NT2/D1 (cell line): Measurements from ENCODE around the gene TMCO5A.

Experiments used
- DNase-seq: peaks from one replicate; pipeline ENCODE4 v3.0.0-alpha.2; 2011; ENCODE audit warnings: low read depth, low spot score
- H3K27me3 ChIP-seq: 2 replicates; pipeline ENCODE4 v1.6.0; 2011; ENCODE audit warnings: mild to moderate bottlenecking; ENCODE audit not compliant: insufficient read length, insufficient read depth
- H3K36me3 ChIP-seq: 2 replicates; pipeline ENCODE4 v1.6.1; 2011; ENCODE audit warnings: mild to moderate bottlenecking, low read length, mixed read lengths; ENCODE audit not compliant: insufficient read depth, insufficient read length
- H3K4me1 ChIP-seq: 2 replicates; pipeline ENCODE4 v1.5.1; 2011; ENCODE audit not compliant: insufficient read depth, insufficient read length
- H3K4me3 ChIP-seq: 2 replicates; pipeline ENCODE4 v1.5.1; 2011; ENCODE audit warnings: low read depth; ENCODE audit not compliant: insufficient read length
- H3K9ac ChIP-seq: 2 replicates; pipeline ENCODE4 v1.6.0; 2011; ENCODE audit warnings: low read depth; ENCODE audit not compliant: insufficient read length
- H3K9me3 ChIP-seq: 2 replicates; pipeline ENCODE4 v1.5.1; 2011; ENCODE audit warnings: mild to moderate bottlenecking, low read length; ENCODE audit not compliant: insufficient read depth
- SUZ12 ChIP-seq: IDR thresholded peaks from 2 replicates; pipeline ENCODE4 v1.6.1; 2011; ENCODE audit not compliant: insufficient read length, insufficient read depth; ENCODE audit errors: extremely low read depth
- YY1 ChIP-seq: IDR thresholded peaks from 2 replicates; pipeline ENCODE4 v1.6.1; 2011; ENCODE audit not compliant: insufficient read length, insufficient read depth
- ZNF274 ChIP-seq: IDR thresholded peaks from 2 replicates; pipeline ENCODE4 v1.6.1; 2011; ENCODE audit warnings: mild to moderate bottlenecking, low read depth, low read length

The TMCO5A gene

DNA sequence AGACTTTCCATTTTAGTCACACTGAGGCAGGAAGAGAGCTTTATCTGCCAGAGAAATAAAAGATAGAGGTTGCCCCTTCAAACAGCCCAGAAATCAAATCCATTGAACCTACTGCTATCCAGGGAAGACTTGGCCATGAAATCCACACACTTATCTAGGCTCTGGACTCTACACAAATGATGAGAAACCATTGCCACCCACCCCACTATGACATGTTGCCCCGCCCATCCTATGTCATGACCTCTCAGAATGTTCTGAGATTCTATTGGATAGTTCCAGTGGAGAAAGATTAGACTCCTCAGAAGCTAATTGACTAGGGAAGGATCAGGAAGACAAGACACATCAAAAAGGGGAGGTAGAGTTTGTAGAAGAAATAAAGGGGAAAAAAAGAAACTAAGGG is at the start of gene TMCO5A:
Gene TMCO5A (plus strand): TSS at position 301 of the 400 bp plus-strand sequence. CDS start 1,684 bp downstream, outside the sequence.
- DNase-seq, result no peak
- no peak for TF ChIP-seq YY1
- no peak for TF ChIP-seq SUZ12
- no peak for TF ChIP-seq ZNF274
- no peak within 1 kb of the TSS for H3K4me3 ChIP-seq
- no peak within 1 kb of the TSS for H3K9ac ChIP-seq
- no peaks in the 10 kb centered on the region for H3K36me3 ChIP-seq
- no peaks in the 10 kb centered on the region for H3K4me1 ChIP-seq
- no peaks in the 10 kb centered on the region for H3K27me3 ChIP-seq
- H3K9me3 ChIP-seq, result no peaks in the 10 kb centered on the region

DNA sequence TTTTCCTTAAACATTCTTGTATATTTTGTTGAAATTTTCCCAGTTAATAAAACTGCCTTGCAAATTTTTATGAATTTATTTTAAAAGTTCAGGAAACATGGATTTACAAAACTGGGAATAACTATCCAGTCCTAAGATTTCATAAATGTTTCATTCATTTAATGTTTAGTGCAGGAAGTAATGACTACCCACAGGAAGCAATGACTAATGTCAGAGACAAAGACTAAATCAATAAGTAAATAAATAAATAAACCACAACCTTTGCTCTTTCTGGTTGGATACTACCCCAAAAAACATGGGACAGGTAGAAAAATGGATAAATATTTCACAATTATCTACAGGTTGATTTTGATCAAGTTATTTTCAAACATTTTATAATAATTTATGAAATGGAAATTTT is 48.8 kb upstream of the TMCO5A start:
- Histone ChIP-seq H3K4me1 (no peaks in the 10 kb centered on the region), H3K9me3 (no peaks in the 10 kb centered on the region), H3K27me3 (no peaks in the 10 kb centered on the region), H3K36me3 (no peaks in the 10 kb centered on the region), H3K4me3 (no peak overlapping the region), H3K9ac (no peak overlapping the region)
- no peak for DNase-seq
- no peak for TF ChIP-seq SUZ12
- no peak for TF ChIP-seq YY1
- no peak for TF ChIP-seq ZNF274

DNA sequence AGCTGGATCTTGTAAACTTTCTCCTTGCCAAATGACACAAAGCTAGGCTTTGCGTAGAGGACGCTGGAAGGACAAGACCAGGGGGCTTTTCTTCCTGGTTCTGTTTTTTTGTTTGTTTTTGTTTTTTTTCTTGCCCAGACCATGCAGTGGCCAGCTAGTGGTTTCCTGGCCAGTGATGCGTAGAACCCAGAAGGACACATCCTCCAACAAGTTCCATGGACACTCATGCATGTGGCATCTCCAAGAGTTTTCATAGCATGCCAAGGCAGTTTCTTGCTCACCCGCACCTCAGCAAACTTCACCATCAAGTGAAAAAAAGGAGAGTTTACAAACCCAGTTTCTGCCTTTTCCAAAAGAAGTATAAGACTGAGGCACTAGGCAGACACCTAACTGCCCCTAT is 46.1 kb upstream of the TMCO5A start:
- Histone ChIP-seq H3K4me3 (no peak overlapping the region), H3K9ac (no peak overlapping the region), H3K36me3 (no peaks in the 10 kb centered on the region), H3K27me3 (no peaks in the 10 kb centered on the region), H3K4me1 (no peaks in the 10 kb centered on the region), H3K9me3 (no peaks in the 10 kb centered on the region)
- DNase-seq, result no peak
- TF ChIP-seq YY1, result no peak
- TF ChIP-seq ZNF274, result no peak
- TF ChIP-seq SUZ12, result no peak

DNA sequence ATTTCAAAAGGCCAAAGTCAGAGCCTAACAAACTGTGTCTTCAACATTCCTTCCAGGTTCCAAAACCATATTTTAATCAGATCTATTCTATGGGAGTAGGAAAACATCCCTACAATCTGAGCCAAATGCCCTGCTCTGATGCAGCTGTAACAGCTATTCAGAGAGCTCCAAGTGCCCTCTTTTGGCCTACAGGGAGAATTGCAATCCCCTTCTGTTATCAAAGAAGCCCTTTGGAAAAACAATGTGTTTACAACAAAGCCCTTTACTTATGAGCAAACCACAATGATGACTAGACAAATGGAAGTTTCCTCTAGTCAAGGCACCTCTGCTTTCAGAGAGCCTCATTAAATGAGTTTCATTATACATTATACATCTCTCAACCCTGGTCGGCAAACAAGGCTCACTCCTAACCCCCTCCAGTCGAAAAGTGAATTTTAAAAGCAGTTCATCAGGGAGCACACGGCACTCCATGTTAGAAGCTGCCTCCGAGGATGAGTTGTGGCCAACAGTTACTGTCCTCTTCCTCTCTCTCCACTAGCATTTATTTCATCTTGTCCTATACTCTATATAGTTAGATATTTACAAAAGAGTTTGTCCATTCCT is 42.6 kb upstream of the TMCO5A start:
- Histone ChIP-seq H3K9me3 (no peaks in the 10 kb centered on the region), H3K4me1 (no peaks in the 10 kb centered on the region), H3K36me3 (no peaks in the 10 kb centered on the region), H3K4me3 (no peak overlapping the region), H3K27me3 (no peaks in the 10 kb centered on the region), H3K9ac (no peak overlapping the region)
- TF ChIP-seq ZNF274 (no peak), SUZ12 (no peak), YY1 (no peak)
- peak; percentile 11 for DNase-seq

DNA sequence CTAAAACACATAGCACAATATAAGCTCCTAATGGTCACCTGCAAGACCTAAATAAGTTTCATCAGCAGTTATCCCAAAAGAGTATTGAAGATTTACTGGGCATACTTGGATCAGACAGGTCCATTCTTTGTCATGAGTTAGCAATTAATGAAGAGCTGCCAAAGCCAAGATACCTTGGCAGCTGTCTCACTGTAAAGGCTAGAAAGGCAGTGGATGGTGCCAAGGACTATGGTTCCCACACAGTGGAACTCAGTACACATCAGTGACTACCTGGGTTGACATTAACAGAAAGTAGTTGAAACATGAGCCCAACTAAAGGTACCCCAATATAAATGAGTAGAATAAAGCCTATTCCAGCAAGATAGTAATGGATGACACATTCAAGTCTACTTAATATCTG is 41.1 kb upstream of the TMCO5A start:
- DNase-seq, result no peak
- no peaks in the 10 kb centered on the region for H3K4me1 ChIP-seq
- no peak overlapping the region for H3K4me3 ChIP-seq
- TF ChIP-seq YY1, result no peak
- no peak for TF ChIP-seq SUZ12
- TF ChIP-seq ZNF274, result no peak
- H3K27me3 ChIP-seq, result no peaks in the 10 kb centered on the region
- no peak overlapping the region for H3K9ac ChIP-seq
- H3K36me3 ChIP-seq, result no peaks in the 10 kb centered on the region
- no peaks in the 10 kb centered on the region for H3K9me3 ChIP-seq

DNA sequence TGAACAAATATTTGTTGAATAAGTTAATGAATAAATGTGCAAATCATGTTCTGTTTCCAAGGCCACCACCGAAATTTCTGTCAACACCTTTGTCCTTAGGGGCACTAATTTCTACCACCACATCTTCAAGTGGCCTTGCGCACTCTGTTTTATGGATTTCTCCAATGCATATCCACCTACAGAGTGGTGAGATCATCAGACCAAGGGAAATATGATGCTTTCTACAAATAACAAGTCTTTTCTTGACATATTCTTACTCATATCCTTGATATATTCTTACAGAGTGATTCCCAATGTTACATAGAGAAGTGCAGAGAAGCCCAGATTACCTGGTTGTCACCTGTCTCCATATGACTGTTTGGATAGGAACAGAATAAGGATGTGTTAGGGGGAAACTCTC is 36.1 kb upstream of the TMCO5A start:
- TF ChIP-seq SUZ12 (no peak), ZNF274 (no peak), YY1 (no peak)
- Histone ChIP-seq H3K27me3 (no peaks in the 10 kb centered on the region), H3K4me3 (no peak overlapping the region), H3K9ac (no peak overlapping the region), H3K9me3 (no peaks in the 10 kb centered on the region), H3K36me3 (no peaks in the 10 kb centered on the region), H3K4me1 (no peaks in the 10 kb centered on the region)
- DNase-seq, result no peak

DNA sequence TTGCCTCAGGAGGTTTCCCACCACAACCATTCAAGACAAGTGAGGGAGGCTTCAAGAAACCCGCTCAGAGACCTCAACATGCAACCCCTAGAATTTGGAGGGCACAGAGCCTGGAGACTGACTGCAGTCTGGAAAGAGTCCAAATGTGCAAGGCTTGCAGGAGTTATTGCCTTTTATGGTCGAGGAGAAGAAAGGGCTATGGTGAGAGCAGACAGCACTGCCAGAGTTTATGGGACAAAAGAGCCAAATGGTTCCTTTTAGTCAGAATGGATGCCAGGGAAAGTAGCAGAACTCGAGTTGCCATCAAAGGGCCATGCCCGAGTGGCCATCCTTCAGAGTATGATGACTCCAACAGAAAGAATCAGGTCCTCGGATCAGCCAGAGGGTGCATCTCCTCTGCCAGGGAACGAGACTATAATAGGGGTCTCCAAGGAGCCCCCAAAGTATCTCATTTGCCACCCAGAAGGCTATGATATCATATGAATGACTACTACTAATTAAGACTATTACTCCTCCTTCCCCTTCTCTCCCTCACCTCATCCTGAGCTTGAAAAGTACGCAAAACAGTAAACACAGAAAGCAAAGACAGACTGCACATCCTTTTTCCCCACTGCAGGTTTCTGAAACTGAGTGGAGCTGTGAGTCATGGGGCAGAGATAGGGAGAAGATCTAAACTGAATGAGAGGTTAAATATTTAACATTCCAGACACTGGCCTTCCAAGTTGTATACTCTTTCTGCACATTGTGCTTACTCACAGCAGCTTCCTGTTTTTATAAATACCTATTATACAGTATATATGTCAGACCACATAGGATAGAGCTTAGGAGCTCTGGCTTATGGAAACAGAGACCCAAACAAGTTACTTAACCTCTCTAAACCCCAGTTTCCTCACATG is 33.9 kb upstream of the TMCO5A start:
- DNase-seq, result no peak
- Histone ChIP-seq H3K36me3 (no peaks in the 10 kb centered on the region), H3K4me3 (no peak overlapping the region), H3K4me1 (no peaks in the 10 kb centered on the region), H3K9ac (no peak overlapping the region), H3K27me3 (no peaks in the 10 kb centered on the region), H3K9me3 (no peaks in the 10 kb centered on the region)
- TF ChIP-seq ZNF274, result no peak
- no peak for TF ChIP-seq YY1
- no peak for TF ChIP-seq SUZ12
